ENCODE results near the gene STMN1.

The STMN1 gene

GRCh38 chr1:25867210-25867991 lies 38.8 kb downstream of the STMN1 start:
- DNase-seq = no peak

- no peak for DNase-seq
These were observed 39.9 kb downstream of the STMN1 start for GRCh38 chr1:25866288-25866687.

- no peak for DNase-seq
These were observed 41.8 kb downstream of the STMN1 start for GRCh38 chr1:25864434-25864833.

- DNase-seq = no peak
These were observed 42.5 kb downstream of the STMN1 start for GRCh38 chr1:25863486-25864262.

GRCh38 chr1:25862785-25863485 lies 43.3 kb downstream of the STMN1 start:
- no peak for DNase-seq

- DNase-seq = no peak
These were observed 44.6 kb downstream of the STMN1 start for GRCh38 chr1:25861316-25862286.

GRCh38 chr1:25858906-25859789 lies 47.1 kb downstream of the STMN1 start, which contains the start of gene AUNIP:
Gene AUNIP, minus strand, starts transcription at chr1:25859457. Its CDS starts 100 bp downstream, at chr1:25859357.
- peak; percentile 89 for DNase-seq

- DNase-seq = no peak
These were observed 47.7 kb downstream of the STMN1 start for GRCh38 chr1:25858494-25858893.

GRCh38 chr1:25856856-25857255 lies 49.4 kb downstream of the STMN1 start:
- no peak for DNase-seq

GRCh38 chr1:25854554-25854953 lies 51.7 kb downstream of the STMN1 start:
- no peak for DNase-seq

All from activated T-cell treated with anti-CD3 and anti-CD28 coated beads, Interleukin-2, amount 50 U/mL, for 1 hour (primary cell).